ENCODE measurements around the gene DAB2IP.

- TF ChIP-seq CTCF (IDR thresholded peaks at IDR 0.05; ENCODE audit: low read depth, low read length, missing input control), result no peak
- no peak for TF ChIP-seq RAD21 (IDR thresholded peaks at IDR 0.05)
- TF ChIP-seq REST (IDR thresholded peaks at IDR 0.05), result no peak
- no peak for TF ChIP-seq FOXA1 (IDR thresholded peaks at IDR 0.05)
- no peak for TF ChIP-seq ZBTB33 (IDR thresholded peaks at IDR 0.05)
- no peak for TF ChIP-seq ATF3 (IDR thresholded peaks at IDR 0.05)
- TF ChIP-seq GABPA (IDR thresholded peaks at IDR 0.05 in 1 of 2, conservative IDR thresholded peaks at IDR 0.05 in 1 of 2), result no peak
- no peak for TF ChIP-seq EGR1 (IDR thresholded peaks at IDR 0.05; ENCODE audit: low read depth in 2 of 2)
- TF ChIP-seq TAF1 (conservative IDR thresholded peaks at IDR 0.05), result no peak
- TF ChIP-seq MAX (IDR thresholded peaks at IDR 0.05), result no peak
- TF ChIP-seq JUND (IDR thresholded peaks at IDR 0.05), result no peak
- no peak for TF ChIP-seq SP1 (IDR thresholded peaks at IDR 0.05)
These were observed 66.7 kb downstream of the DAB2IP start for GRCh38 chr9:121718084-121718483.

Measured in liver (tissue), 3 donors.